Esophagus muscularis mucosa (tissue), 3 donors: Measurements from ENCODE around the gene OR2A2.

Source experiments
- CTCF ChIP-seq, 3 experiments: fragments of 200-600 bp in 2 of 3; fragments of 450-650 bp in 1 of 3; sonication (generic) in 2 of 3; IDR thresholded peaks; one replicate each; pipeline ENCODE4 v1.5.1; 2017 to 2019; ENCODE audit warnings: antibody characterized with exemption in 3 of 3, mild to moderate bottlenecking in 2 of 3, moderate library complexity in 1 of 3
- POLR2A ChIP-seq: fragments of 450-650 bp; IDR thresholded peaks from one replicate; pipeline ENCODE4 v1.6.1; 2017; ENCODE audit warnings: antibody characterized with exemption, moderate library complexity, mild to moderate bottlenecking, low read depth
- POLR2AphosphoS5 ChIP-seq, 2 donors: sonication (generic); formaldehyde crosslinking; IDR thresholded peaks; one replicate each; pipeline ENCODE4 v1.6.1; 2017; ENCODE audit warnings: antibody characterized with exemption in 2 of 2

GRCh38 chr7:144127714-144128334, 18.4 kb downstream of the OR2A2 start:
- peak; percentile 68 to 78 (median 74) for TF ChIP-seq CTCF (IDR thresholded peaks at IDR 0.05)
- peak in 1 of 2 donors; percentile 25 for TF ChIP-seq POLR2AphosphoS5 (IDR thresholded peaks at IDR 0.05)
- TF ChIP-seq POLR2A: no peak
